Measurements from ENCODE around the gene SLC35F3. TPM values are rescaled to one million over a fixed set of nuclear protein-coding genes. Genes with fewer than 3 reads are reported as not detected.

The SLC35F3 gene
- total RNA-seq, 1 donor from 2014 or later: not detected

DNA sequence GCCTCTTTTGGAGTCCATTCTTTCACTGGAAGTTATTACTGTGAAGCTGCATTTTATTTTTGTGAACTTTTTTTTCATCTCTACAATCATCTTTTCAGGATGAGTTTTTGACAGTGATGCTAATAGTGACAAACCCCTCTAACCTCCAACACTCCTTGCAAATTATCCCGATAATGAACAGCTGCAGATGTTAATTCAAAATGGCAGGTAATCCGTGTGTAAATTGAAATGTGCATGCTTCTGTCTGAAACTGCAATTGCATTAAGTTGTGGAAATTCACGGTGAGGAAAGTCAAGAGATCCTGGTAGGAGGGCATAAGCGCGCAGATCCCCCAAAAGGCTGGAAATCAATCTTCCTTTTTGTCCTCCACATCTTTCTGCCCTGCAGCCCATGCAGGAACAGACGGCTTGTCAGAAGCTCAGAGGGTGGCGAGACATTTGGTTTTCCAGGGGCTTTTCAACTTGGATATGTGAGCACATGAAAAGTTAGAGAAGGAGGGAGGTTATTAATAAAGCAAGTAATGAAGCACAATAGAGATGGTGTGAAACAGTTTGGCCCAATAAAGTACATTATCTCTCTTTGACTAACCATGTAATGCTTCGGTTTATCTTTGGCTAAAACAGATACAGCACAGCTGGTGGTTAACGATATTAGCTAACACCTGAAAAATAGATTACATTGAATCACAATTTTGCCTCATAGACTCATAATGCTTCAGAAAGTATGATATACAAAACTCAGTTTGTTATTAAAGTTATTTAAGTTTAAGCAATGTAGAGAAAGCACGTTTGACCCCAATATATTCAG, 325.3 kb downstream of the SLC35F3 start:
- TF ChIP-seq, protein P1, sequence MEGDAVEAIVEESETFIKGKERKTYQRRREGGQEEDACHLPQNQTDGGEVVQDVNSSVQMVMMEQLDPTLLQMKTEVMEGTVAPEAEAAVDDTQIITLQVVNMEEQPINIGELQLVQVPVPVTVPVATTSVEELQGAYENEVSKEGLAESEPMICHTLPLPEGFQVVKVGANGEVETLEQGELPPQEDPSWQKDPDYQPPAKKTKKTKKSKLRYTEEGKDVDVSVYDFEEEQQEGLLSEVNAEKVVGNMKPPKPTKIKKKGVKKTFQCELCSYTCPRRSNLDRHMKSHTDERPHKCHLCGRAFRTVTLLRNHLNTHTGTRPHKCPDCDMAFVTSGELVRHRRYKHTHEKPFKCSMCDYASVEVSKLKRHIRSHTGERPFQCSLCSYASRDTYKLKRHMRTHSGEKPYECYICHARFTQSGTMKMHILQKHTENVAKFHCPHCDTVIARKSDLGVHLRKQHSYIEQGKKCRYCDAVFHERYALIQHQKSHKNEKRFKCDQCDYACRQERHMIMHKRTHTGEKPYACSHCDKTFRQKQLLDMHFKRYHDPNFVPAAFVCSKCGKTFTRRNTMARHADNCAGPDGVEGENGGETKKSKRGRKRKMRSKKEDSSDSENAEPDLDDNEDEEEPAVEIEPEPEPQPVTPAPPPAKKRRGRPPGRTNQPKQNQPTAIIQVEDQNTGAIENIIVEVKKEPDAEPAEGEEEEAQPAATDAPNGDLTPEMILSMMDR (IDR thresholded peaks at IDR 0.05; ENCODE audit: borderline replicate concordance): no peak
- H3K4me3 ChIP-seq: no peak overlapping the region
- no peak overlapping the region for H3K27ac ChIP-seq (replicated peaks)
- no peaks in the 10 kb centered on the region for H3K4me1 ChIP-seq
- no peaks in the 10 kb centered on the region for H3K36me3 ChIP-seq
- intact Hi-C loops (cut with micrococcal nuclease): no loop called here
- H3K27me3 ChIP-seq (ENCODE audit: low read depth): peaks cover 84% of the 10 kb centered on the region
- DNase-seq: no peak
- H3K9me3 ChIP-seq (replicated peaks): no peaks in the 10 kb centered on the region

DNA sequence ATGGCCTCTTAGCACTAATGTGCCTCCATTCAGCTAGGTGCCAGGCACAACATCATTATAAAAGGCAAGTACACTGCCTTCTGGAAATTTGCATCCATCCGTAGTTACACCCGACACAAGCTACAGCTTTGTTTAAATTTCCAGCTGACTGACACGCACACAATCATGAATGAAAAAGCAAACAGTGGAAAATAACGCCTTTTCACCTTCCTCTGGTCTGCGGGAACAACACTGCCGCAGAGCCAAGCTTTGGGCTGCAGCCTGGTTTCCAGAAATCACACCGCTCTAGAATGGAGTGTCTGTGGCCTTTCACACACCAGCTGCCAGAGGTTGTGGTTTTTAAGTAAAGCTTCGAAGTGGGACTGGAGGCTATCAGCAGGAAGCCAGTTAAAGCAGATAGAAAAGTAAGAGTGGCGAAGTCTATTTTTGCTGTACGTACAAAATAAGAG, 326.0 kb downstream of the SLC35F3 start:
- no peaks in the 10 kb centered on the region for H3K36me3 ChIP-seq
- no peaks in the 10 kb centered on the region for H3K9me3 ChIP-seq (replicated peaks)
- H3K4me3 ChIP-seq: no peak overlapping the region
- TF ChIP-seq, protein P1 (IDR thresholded peaks at IDR 0.05; ENCODE audit: borderline replicate concordance): no peak
- H3K27me3 ChIP-seq (ENCODE audit: low read depth): peaks cover 82% of the 10 kb centered on the region
- H3K4me1 ChIP-seq: peaks cover under 1% of the 10 kb centered on the region
- no peak for DNase-seq
- intact Hi-C loops (cut with micrococcal nuclease): no loop called here
- H3K27ac ChIP-seq (replicated peaks): no peak overlapping the region

DNA sequence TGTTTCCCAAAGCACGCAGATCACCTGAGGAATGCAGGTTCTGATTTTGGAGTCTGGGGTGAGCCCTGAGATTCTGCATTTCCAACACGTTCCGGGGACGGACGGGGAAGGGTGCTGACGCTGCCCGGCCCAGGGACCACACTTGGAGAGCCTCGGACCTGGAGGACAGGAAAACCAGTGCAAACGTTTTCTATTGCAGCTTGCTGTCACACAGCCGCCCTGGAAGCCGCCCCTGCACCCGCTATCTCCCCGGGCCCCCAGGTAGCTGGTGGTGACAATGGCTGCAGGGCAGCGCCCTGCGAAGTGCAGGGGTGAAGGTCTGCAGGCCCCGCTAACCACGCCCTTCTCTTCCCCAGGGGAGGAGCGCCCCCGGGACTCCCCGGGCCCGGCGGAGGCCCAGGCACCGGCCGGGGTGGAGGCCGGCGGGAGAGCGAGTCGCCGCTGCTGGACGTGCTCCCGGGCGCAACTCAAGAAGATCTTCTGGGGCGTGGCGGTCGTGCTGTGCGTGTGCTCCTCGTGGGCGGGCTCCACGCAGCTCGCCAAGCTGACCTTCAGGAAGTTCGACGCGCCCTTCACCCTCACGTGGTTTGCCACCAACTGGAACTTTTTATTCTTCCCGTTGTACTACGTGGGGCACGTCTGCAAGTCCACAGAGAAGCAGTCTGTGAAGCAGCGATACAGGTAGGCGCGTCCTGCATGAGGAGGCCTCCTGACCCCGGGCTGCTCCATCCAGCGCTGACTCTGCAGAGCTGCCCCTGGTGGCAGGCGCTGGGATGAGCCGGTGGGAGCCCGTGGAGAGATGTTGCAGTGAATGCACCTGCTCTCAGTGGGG, 326.8 kb downstream of the SLC35F3 start:
- no peak for DNase-seq
- Histone ChIP-seq H3K27me3 (ENCODE audit: low read depth) (peaks cover 78% of the 10 kb centered on the region), H3K27ac (replicated peaks) (no peak overlapping the region), H3K4me3 (no peak overlapping the region), H3K4me1 (peaks cover 4% of the 10 kb centered on the region), H3K9me3 (replicated peaks) (no peaks in the 10 kb centered on the region), H3K36me3 (no peaks in the 10 kb centered on the region)
- intact Hi-C loops (cut with micrococcal nuclease): no loop called here
- TF ChIP-seq, protein P1 (IDR thresholded peaks at IDR 0.05; ENCODE audit: borderline replicate concordance): no peak

DNA sequence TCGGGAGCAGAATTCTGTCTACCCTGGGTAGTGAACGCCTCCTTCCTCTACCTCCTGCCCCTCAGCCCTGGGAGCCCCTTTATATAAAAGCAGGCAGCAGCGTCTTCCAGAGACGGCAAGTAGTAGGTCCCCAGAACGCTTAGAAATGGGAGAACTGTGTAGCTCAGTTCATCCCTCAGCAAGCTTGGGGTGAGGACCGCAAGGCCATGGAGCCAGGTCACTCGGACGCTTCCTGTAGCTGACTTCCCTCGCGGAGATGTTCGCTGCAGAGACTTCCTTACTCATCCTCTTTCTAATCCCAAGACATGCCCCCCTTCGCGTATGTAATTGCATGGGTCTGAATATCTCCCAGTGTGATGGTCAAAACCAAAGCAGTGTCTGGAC, 327.4 kb downstream of the SLC35F3 start:
- TF ChIP-seq, protein P1 (IDR thresholded peaks at IDR 0.05; ENCODE audit: borderline replicate concordance): no peak
- peaks cover 4% of the 10 kb centered on the region for H3K4me1 ChIP-seq
- H3K36me3 ChIP-seq: no peaks in the 10 kb centered on the region
- peaks cover 82% of the 10 kb centered on the region for H3K27me3 ChIP-seq (ENCODE audit: low read depth)
- no peak overlapping the region for H3K27ac ChIP-seq (replicated peaks)
- DNase-seq: no peak
- no peaks in the 10 kb centered on the region for H3K9me3 ChIP-seq (replicated peaks)
- no peak overlapping the region for H3K4me3 ChIP-seq
- intact Hi-C loops (cut with micrococcal nuclease): no loop called here

DNA sequence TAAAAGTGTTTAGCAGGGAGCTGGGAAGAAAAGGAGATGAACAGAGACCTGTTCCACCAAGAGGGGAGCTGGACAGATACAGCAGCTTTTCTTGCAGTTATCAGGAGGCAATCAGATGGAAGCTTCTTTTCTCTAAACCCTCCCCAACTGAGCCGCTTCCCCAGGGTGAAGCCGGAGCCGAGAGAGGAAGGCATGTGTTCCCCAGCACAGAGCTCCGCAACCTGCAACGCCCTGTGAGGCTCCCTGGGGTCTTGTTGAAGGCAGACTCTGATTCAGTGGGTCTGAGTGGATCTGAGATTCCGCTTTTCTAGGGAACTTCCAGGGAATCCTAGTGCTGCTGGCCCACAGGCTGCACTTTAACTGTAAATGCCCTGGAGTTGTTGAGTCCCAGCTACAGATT, 329.7 kb downstream of the SLC35F3 start:
- TF ChIP-seq, protein P1 (IDR thresholded peaks at IDR 0.05; ENCODE audit: borderline replicate concordance): no peak
- H3K4me1 ChIP-seq: peaks cover 4% of the 10 kb centered on the region
- intact Hi-C loops (cut with micrococcal nuclease): no loop called here
- H3K27me3 ChIP-seq (ENCODE audit: low read depth): peaks cover 67% of the 10 kb centered on the region
- no peak for DNase-seq
- H3K27ac ChIP-seq (replicated peaks): no peak overlapping the region
- no peaks in the 10 kb centered on the region for H3K9me3 ChIP-seq (replicated peaks)
- H3K36me3 ChIP-seq: no peaks in the 10 kb centered on the region
- no peak overlapping the region for H3K4me3 ChIP-seq
